HG02870 (cell line): ENCODE data around the gene ERBB2.
"Not testable (repeated sequence)": the region's sequence is repeated elsewhere in the genome, so short reads cannot be mapped to it uniquely, and the experiment has no call there.

Source experiments
- ATAC-seq: cut with Tn5 transposase; IDR thresholded peaks from one replicate; pipeline ENCODE4 v1.9.1; 2021; ENCODE audit warnings: mild to moderate bottlenecking, moderate library complexity; ENCODE audit not compliant: unreplicated experiment

ERBB2 gene

DNA sequence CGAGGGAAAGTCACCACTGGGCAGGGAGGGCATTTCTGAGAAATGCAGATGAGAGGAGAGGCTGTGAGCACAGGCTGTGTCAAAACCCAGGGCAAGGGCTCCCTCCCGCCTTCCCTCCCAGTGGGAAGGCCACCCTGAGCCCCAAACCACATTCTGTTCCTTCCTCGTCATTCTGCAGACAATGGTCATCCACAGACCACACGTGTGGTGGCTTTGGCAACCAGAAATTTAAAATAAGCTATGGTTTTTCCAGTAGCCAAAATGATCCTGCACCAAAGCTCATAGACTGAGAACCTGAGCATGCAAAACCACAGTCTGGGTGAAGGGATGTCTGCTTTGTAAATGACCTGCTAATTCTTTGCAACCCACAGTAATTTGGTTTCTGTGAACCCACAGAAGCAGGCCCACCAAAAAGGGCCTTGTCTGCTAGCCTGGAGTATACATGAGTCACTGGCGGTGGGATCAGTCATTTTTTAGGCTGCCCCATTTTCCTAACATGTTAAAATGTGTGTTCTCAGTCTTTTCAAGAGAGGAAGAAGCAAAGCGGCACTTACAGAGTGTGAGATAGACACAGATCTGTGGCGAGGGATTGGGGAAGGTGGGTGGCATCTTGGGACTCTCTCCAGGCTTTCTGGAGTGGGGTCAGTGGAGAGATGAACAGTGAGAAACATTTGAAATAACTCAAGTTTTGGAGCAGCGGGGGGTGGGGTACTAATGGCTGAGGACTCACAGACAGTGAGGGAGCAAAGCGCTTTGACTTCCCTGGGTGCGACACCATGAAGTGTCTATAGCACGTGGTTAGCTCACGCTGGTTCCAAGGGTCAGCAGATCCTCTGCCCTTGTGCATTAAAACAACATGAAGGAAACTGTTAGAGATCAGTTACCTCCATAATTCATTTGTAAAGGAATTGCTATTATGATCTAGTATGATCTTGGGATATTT is 58.3 kb downstream of the ERBB2 start:
- no peak for ATAC-seq

DNA sequence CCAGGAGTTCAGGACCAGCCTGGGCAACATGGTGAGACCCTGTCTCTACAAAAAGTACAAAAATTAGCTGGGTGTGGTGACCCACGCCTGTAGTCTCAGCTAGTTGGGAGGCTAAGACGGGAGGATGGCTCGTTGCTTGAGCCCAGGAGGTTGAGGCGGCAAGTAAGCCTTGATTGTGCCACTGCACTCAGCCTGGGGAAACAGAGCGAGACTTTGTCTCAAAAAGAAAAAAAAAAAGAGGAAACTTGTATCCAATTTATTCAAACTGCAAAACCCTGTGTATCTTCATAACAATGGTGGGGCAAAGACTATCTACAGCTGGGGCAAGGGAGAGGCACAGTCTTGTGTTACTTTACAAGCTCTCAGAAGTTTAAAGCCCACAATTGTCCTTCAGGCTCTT is 59.3 kb downstream of the ERBB2 start:
- ATAC-seq: no peak

DNA sequence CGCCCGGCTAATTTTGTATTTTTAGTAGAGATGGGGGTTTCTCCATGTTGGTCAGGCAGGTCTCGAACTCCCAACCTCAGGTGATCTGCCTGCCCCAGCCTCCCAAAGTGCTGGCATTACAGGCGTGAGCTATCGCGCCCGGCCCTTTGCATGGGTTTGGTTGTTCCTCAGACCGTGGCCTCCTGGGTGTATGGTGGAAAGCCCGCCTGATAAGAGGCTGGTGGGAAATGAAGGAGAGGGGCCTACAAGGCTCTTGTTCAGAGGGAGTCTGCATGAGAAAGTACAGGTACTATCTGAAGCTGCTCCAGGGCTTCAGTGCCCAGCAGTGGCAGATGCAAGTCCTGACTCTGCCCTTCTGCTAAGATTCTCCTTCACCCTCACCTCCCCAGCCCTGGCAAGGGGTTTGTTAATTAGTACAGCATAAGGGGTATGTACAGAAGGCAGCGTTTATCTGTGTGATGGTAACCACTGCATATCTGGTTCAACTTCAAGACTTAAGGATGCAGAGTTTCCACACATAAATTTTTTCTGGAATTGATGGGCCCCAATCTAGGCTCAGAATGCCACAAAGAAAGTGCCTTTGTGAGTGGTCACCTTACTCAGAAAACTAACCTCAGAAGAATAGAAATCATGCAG is 62.1 kb downstream of the ERBB2 start:
- no peak for ATAC-seq

DNA sequence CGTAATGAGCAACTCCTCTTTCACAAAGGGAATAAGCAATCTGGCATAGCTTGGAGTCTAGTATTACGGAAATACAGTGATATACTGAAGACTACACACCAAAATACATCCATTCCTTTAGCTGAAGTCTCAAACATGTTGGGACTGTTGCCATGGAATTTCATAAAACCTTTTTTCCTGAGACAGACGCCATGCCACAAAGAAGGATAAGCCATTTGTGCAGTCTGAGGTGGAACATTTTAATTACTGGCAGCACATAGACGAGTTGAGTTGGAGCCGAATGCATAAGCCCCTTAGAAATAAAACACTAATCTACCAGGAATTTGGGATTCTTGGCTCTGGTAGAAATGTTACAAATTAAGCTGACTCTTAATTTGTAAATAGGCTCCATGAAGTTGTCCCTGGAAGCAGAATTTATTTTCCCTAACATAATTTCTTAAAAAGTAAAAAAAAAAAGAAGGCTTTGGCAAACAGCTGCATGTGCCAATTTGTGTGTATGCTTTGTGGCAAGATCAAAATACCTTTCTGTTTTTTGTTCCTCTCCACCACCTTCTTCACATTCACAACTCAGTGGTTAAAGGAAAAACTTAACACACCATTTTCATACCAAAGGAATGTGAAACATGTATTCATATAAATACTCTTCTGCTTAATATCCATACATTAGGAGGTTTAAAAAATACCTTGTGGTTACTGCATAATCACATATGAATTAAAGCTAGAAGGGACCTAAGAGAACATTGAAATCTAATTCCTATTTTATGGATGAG is 63.4 kb downstream of the ERBB2 start:
- ATAC-seq: no peak

DNA sequence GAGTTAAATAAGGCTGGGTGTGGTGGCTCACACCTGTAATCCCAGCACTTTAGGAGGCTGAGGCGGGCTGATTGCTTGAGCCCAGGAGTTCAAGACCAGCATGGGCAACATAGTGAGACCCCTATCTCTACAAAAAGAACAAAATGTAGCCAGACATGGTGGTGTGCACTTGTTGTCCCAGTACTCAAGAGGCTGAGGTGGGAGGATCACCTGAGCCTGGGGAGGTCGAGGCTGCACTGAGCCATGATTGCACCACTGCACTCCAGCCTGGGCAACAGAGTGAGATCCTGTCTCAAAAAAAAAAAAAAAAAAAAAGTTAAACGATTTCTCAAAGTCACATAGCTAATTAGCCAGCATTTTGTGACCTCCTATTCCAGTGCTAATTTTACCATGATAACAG is 64.3 kb downstream of the ERBB2 start:
- not testable (repeated sequence) for ATAC-seq

DNA sequence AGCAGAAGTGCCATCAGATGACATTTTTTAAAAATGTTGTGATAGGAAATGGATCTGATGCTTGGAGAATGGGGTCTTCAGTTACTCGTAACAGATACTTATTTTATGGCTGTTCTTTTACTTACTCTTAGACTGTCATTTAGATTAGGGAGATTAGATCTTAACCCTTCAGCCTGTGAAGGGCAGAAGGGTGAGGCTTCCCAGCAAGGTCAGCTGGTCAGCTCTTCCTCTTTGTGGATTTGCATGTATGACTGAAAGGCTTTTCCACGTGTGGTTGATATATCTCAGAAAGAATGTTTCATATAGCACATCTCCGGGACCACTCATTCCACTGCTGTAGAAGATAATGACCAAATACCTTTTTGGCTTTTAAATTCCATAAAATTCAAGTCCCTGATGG is 65.3 kb downstream of the ERBB2 start:
- ATAC-seq: no peak

DNA sequence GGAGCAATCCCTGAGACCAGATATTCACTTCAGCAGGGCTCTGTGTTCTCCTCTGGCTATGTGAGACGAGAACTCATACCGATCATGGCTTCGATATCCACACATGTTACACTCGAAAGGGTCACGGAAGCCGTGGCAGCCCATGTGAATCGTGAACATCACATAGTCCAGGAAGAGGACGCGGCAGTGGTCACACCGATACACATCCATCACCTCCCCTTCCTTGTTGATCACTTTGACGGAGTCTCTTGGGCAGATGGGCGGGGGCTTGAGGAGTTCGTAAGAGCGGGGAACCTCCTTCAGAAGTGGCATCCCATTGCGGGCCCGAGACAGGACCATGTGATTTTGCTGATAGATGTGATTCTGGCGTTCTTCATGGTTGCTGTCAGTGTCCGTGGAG is 65.9 kb downstream of the ERBB2 start:
- no peak for ATAC-seq

DNA sequence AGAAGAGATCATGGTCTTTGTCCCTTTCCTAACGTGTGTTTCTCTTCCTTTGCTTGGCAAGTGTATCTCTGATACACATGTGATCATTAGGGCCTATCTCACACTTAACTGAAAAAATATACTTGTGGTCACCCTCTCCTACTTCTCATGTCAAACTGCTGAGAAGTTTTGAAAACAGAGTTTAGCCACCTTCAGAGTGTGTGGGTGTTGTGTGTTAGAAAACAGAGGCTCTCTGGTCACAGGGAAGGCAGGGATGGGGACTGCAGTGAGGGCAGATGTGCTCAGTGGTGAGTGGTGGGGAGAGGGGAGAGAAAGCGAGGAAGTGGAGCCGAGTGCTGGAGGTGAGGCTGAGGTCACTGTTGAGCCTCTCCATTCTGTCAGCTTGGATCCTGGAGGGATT is 67.3 kb downstream of the ERBB2 start:
- ATAC-seq: no peak

DNA sequence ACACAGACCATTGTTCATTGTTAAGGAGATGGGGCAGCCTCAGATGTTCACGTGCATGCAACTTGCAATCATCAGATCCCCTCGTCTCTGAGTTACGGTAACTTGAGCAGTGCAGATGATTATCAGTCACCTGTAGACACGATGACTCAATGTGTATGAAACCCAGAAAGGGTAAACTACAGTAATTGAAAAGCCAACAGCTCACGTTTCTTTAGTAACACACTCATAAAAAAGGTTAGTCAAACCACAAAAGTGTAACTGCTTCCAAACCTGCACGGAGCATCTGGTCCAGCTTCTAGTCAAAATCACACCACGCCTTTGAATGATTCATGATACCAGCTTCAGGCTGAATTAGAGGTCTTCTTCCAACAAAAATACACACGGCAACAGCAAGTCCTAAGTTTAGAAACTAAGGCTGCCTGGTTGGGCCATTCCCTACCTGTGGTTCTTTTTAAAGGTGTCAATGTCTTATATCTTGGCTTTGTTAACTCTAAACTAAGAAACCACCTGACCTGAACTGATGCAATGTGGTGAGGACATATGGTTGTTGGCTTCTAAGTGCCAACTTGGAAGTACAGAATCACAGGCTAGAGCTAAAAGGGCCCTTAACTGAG is 70.2 kb downstream of the ERBB2 start:
- ATAC-seq: peak; percentile 60

DNA sequence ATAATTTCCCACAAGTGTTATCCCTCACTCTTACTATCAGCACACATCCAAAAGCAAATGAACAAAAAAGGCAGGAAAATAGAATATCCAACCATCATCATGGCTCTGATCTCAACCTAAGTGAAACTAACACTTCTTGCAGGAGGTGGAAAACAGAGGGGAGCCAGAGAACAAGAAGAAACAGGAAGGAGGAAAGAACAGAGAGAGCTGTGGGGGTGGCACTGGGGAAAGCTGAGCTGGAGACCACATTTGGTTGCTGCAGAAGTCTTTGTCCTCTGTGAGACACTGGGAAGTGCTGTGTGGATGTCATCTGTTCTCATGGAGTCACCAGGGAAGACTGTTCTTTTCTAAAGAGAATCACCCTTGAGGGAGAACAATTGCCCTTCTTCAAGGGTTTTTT is 72.6 kb downstream of the ERBB2 start:
- ATAC-seq: no peak

DNA sequence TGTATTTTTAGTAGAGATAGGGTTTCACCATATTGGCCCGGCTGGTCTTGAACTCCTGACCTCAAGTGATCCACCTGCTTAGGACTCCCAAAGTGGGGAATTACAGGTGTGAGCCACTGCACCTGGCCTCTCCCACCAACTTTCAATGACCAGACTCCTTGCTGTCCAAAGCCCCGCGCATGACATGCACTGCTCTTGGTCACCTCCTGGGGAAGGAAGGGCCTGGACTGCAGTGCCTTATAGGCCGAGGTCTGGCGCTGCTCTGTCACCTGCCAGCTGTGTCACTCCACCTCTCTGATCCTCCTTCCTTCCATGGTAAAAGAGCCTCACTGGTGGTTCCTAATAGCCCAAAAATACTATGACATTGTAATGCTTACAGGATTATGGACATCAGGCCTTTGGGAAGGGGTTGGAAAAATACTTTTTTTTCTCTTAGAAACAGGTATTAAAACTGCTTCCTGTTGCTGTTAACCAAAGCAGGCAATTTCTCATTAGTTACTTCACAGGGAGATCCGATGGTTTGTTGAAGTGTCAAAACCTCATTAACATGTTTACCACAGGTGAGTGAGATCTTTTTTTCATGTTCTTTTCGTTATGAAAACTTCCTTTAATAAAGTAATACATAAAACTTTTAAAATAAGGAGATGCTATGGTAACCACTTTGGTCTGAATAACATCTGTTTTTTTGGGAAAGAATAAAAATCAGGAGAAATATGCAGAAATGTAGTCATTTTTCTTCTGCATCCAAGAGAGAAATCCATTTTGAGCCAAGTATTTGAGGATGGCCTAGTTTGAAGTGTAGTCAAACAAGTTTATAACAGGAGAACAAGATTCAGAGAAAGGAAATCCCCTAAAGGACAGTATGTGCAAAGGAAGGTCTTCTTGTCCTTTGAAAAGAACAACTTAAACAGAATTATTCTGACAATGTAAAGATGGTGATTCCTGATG is 73.4 kb downstream of the ERBB2 start:
- no peak for ATAC-seq

DNA sequence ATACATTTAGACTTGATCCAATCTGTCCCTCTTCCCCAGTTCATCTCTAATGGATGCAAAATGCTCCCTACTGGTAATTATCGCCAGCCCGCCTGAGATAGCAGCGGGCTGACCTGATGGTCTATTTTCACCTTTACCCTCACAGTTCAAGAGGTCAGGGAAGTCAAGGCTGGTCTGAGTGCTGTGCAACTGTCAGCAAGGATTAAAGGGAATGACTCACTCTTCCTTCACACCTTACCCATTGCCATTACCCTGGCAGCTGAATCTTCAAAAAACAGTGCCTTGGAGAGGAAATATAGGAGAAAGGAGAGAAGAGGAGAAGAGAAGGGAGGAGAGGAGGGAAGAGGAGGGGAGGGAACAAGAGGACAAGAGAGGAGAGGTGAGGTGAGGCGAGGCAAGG is 74.2 kb downstream of the ERBB2 start:
- no peak for ATAC-seq

DNA sequence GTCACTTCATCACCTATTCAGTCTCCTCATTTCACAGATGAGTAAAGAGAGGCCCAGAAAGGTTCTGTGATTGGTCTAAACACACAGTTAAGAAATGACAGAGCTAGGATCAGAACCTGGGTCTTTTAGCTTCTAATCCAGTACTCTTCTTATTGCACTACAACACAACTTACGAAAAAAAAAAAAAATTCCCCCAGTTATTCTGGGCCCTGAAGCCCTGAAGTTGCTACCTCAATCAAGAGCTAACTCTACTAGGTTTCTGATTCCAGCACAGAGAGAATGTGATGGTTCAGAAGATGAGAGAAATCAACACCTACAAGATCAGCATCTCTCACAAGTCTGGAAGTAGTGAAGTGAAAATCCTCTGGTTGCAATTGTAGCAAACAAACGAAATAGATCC is 75.2 kb downstream of the ERBB2 start:
- ATAC-seq: no peak

DNA sequence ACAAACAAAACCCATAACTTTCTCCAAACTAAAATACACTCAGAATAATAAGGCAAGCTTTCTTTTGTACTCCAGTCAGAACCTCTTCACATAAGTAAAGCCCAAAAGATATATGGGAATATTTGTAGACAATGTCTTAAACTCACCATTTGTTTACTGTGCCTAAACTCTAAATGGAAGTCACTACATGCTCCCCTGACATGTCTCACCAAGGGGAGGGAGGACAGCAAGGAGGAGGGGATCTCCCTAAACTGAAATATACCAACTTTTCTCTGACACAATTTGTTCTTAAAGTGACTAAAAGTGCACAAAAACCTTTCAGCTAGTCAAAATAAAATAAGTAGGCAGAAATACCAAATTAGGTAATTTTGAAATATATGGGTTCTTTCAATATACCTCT is 76.4 kb downstream of the ERBB2 start:
- no peak for ATAC-seq

DNA sequence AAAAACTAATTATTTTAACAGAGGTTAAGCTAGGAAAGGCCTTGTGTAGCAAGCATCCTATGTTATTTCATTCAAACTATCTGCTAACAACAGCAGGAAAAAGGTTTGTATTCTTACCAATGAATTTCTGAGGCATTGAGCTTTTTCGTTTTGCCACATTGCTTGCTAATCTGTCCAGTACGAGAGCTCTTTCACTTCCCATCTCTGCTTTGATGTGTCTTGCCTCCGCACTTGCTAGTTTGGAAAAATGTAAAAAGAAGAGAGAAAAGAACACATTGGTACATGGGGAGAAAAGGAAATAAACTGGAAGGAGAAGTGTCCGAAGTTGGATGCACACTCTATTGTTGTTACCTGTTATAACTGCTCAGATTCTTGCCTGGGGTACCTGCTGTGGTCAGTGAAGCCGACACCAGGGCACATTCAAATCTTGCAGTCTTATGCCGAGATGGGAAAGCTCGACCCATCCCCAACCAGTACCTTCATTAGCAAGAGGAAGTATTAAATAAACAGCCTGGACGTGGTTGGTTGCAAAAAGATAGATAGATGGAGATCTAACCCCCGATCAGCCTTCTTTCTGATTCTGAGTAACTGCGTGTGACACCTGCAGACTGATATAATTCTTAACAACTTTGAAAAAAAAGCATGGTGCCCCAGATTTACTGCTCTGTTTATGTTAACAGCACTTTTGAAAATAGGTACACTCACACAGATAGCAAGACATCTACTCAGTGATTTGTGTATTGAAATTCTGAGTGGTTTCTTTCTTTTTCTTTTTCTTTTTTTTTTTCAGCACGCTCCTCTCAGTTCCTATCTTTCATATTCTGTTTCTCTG is 77.9 kb downstream of the ERBB2 start:
- ATAC-seq: peak; percentile 52
